SIG-M5 treated with dmso at 0.1 percent for 504 hours (cell line): ENCODE data around the gene ZSCAN10.
"Not testable (repeated sequence)": the region's sequence is repeated elsewhere in the genome, so short reads cannot be mapped to it uniquely, and the experiment has no call there.

Source experiments
- DNase-seq: peaks from one replicate; lab custom pipeline; 2025; ENCODE audit not compliant: unreplicated experiment; lab: John Stamatoyannopoulos, UW

Gene ZSCAN10

DNA sequence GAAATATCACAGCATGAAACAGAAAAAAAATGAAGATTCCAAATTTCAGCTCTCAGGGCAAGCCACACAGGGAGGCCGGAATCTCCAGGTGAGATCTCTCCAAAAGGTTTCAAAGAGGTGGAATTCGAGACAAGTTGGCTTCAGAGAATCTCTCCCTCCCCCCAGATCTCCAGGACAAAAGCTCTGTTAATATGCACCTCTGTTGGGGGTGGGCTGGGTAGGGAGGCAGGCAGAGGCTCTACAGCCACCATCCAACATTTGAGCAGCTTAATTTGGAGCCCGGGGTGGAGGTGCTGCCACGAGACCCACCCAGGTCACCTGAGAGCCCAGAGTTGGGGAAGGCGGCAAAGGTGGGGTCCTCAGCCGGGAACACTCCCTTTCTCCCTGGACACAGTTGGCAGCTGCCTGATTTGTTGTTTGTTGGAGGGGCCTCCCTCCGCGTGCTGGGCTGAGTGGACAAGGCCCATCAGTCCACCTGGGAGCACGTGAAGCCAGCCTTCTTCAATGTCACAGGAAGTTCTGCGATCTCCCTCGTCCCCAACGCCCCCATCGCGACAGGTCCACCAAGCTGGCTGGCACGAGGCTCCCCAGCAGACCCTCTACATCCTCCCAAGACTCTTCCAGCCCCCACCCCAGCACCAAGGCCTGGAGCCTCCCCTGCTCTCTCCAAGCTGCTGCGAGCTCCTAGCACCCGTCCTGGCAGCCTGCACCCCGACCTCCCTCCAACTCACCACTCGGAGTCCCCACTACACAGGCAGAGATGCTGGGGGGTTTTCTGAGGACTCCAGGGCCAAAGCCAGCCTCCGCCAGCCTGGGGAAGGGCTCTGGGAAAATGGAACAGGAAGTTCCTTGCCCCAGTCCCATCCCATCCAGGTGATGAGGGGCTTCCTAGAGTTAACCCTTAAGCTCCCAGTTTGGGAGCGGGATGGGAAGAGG lies at the start of gene ZSCAN10:
ZSCAN10 (minus strand) TSS at position 836 of the 936 bp plus-strand sequence. CDS start 6,357 bp downstream, outside the sequence.
- DNase-seq: no peak

DNA sequence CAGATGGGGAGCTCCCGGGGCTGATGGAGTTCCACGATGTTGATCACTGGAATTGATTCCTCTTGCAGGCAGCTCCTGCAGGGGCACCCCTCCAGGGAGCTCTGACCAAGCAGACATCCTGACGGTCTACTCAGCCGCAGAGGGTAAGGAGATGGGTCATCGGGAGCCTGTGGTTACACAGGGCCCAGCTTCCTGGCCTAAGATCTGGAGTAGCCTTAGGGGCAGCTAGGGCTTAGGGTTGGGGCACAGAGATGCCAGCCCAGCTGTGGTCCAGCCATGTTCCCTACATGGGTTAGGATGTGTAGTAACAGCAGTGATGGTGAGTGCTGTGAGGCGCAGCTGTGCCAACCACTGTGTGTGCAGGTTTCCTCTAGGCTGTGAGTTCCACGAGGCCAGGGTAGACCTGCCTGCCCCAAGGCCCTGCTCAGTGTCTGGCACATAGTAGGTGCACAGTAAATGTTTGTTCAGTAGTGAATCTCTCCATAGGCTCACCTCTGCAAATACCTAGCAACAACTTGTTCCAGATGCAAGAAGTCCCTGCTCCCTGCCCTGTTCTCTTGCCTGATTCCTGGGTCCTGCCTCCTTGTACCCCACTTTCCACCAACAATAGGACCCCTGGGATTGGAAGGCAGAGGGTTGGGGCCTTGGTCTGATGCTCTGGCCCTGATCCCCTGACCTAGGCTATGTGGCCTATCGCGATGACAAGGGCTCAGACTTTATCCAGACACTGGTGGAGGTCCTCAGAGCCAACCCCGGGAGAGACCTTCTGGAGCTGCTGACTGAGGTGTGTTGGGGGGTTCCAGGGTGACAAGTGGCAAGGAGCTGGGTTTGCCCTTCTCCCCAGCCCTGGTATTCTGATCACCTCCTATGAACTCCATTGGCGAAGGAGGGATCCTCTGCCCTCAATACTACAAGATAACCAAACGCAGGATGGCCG lies 49.4 kb upstream of the ZSCAN10 start:
- DNase-seq: no peak

DNA sequence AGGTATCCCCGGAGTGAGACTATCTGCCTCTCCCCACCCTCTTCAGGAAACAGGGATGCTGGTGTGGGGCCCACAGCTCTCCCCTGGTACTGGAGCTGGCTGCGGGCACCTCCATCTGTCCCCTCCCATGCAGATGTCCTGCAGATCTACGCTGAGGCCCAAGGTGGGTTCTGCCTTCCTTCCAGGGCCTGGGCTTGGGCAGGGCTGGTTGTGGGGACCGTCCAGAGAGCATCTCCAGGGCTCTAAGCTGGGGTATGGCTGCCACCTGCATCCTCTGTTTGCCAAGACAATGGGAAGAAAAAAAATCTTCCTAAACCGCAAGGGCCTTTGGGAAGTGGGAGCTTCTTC lies 48.6 kb upstream of the ZSCAN10 start:
- DNase-seq: no peak

DNA sequence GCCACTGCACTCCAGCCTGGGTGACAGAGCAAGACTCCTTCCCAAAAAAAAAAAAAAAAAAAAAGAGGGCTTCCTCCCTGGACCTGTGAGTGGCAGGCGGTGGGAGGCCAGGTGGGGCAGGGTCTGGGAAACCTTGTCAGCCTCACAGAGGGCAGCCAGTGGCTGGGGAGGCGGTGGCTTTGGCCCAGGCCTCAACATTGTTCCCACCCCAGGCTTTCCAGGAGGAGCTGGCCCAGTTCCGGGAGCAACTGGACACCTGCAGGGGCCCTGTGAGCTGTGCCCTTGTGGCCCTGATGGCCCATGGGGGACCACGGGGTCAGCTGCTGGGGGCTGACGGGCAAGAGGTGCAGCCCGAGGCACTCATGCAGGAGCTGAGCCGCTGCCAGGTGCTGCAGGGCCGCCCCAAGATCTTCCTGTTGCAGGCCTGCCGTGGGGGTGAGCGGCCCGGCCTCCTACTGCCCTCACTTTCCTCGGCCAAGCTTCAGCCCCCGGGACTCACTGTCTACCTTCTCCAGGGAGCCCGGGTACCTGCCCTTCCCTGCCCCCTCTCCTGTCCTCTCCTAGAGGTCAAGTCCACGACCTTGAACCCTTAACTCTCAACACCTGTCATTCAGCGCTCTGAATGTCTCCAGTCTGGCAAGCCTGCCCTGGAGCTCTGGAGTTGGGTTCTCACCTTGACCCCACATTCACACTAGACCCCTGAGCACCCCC lies 48.1 kb upstream of the ZSCAN10 start:
- no peak for DNase-seq

DNA sequence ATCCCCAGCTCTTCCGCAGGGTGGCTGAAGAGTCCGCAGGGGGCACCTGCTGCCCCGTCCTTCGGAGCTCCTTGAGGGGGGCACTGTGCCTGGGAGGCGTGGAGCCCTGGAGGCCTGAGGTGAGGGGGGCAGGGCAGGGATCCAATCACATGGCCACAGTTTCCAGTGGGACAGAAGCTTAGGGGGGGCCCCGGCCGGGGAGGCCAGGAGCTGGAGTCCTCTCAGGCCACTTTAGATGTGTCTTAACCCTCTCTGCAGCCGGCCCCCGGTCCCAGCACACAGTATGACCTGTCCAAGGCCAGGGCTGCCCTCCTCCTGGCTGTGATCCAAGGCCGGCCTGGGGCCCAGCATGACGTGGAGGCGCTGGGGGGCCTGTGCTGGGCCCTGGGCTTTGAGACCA lies 46.6 kb upstream of the ZSCAN10 start:
- DNase-seq: no peak

DNA sequence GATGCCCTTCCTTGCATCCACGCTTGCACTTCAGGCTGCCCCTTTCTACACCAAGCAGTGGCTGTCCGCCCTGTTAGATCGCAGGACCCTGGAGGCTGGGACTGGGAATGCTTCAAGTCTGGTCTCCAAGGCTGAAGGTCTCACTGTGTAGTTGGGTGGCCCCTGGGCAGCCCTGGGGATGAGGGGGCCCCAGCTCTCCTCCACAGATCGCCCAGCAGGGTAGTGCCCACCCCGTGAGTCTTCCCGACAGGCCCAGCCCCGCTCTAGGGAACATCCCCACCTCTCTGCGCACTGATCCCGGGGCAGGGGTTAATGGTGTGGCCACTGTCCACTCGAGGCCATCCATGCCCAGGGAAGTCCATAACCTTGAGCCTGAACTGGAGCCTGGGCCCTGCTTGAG lies 46.1 kb upstream of the ZSCAN10 start:
- DNase-seq: no peak

DNA sequence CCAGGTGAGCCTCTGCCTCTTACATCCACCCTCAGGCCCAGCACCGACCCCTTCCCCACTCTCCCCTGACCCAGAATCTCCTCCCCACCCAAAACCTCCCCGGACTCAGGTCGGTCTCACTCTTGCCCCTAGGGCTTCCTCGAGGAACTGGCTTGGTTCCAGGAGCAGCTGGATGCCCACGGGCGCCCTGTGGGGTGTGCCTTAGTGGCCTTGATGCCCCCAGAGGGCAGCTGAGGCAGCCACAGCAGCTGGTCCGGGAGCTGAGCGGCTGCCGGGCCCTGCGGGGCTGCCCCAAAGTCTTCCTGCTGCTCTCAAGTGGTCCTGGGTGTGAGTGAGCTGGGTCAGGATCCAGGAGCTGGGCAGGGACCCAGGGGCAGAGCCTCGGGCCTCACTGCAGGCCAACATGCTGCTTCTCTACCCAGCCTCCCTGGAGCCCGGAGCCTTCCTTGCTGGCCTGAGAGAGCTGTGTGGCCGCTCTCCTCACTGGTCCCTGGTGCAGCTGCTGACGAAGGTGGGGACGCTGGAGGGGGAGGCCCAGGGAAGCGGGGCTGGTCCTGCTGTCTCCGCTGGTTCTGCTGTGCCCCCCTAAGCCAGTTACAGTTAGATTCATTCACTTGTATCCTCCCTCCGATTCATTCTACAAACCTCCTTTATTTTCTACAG lies 45.4 kb upstream of the ZSCAN10 start:
- no peak for DNase-seq

DNA sequence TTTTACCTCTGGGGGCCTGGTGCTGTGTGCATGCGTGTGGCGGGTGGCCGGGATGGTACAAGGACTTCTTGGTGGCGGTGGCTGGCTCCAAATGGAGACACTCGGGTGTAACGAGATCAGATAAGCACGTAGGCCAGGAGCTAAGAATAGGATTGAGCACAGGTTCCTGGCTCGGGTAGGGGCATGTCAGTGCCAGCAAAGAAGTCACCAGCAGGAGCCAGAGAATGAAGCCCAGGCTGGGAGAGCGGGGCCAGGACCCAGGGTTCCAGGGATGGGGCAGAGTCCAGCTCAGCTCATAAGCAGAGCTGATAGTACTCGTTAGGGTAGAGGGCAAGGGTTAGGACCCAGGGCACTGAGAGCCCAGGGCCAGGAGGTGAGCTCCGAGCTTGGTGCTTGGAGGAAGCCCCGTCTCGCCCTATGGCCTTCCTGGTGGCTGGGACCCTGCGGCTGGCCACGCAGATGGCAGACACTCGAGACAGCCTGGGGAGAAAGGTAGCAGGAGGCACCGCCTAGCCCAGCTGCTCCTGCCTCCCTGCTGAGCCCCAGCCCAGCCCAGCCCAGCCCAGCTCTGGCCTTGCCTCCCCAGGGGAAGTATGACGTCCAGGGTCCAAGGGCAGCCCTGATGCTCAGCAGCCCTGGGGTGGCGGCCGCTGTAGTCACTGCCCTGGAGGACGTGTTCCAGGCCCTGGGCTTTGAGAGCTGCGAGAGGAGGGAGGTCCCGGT lies 44.7 kb upstream of the ZSCAN10 start:
- DNase-seq: no peak

DNA sequence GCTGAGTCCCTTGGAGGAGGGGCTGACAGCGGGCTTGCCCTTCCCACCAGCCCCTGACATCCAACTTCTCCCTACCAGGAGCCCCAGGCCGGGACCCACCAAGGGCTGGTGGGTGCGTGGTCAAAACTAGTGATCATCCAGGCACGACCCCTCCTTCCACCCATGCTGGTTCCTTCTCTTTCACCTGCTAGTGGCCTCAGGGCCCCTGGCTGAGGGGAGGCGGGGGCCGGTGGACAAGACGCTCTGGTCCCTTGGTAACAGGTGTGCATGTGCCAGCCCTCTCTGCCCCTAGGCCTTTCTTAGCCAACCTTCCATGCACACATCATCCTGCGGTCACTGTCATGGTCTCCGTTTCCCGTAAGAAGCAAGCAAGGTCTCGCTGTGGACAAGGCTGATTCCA lies 44.1 kb upstream of the ZSCAN10 start:
- no peak for DNase-seq

DNA sequence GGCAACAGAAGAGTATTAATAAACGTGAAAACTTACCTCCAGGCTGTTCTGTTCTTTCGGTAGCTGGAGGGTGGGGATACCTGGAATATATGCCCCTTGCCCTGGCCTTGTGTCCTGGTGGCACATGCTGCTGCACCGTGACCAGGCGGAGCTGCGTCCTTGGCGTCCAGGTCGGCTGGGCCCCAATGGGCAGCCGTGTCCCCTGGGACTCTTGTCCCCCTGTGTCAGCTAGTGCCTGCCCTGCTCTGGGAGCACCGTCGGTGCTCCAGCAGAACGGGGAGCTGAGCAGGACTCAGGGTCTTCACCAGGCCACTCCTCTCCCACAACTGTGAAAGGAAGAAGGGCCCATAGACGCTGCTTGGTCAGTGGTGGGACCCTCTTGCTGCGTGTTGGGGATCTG lies 43.7 kb upstream of the ZSCAN10 start:
- DNase-seq: no peak

DNA sequence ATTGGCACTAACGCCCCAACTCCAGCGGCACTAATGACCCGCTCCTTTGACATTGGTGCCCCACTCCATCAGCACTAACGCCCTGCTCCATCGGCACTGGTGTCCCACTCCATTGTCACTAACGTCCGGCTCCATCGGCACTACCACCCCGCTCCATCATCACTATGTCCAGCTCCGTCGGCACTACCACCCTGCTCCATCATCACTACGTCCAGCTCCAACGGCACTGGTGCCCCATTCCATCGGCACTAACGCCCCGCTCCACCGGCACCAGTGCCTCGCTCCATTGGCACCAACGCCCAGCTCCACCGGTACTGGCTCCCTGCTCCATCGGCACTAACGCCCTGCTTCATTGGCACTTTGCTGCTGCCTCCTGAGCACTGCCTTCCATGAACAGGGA lies 43.2 kb upstream of the ZSCAN10 start:
- DNase-seq: no peak

DNA sequence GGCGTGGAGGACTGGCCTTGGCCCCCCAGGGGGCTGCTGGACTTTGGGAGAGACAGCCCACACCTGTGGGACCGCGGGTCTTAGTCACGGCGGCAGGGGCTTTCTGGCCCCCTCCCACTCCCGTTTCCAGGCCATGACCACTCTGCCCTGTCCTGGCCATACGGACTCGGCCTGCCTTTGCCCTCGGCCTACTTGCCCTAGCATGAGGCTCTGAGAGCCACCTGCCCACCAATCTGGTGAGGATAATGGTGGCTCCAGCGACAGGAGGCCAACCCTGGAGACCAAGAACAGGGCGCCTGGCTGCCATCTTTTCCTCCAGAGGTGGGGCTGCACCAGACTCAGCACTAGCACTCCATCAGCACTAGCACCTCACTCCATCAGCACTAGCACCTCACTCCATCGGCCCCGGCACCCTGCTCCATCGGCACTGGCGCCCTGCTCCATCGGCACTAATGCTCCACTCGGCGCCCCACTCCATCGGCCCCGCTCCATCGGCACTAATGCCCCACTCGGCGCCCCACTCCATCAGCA lies 42.8 kb upstream of the ZSCAN10 start:
- no peak for DNase-seq

DNA sequence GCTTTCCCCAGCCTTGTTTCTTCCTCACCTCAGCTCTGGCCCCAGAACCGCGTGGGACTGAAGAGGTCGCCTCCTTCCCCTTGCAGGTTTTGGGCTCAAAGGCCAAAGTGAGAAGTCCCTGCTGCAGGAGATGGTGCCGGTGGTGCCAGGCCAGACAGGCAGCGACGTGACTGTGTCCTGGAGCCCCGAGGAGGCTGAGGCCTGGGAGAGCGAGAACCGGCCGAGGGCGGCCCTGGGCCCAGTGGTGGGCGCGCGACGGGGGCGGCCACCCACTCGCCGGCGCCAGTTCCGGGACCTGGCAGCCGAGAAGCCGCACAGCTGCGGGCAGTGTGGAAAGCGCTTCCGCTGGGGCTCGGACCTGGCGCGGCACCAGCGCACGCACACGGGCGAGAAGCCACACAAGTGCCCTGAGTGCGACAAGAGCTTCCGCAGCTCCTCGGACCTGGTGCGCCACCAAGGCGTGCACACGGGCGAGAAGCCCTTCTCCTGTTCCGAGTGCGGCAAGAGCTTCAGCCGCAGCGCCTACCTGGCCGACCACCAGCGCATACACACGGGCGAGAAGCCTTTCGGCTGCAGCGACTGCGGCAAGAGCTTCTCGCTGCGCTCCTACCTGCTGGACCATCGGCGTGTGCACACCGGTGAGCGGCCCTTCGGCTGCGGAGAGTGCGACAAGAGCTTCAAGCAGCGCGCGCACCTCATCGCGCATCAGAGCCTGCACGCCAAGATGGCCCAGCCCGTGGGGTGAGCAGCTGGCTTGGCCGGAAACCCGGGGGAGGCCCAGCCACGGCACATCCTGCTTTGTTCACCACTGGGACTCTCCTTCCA lies 41.7 kb upstream of the ZSCAN10 start:
- DNase-seq: no peak

DNA sequence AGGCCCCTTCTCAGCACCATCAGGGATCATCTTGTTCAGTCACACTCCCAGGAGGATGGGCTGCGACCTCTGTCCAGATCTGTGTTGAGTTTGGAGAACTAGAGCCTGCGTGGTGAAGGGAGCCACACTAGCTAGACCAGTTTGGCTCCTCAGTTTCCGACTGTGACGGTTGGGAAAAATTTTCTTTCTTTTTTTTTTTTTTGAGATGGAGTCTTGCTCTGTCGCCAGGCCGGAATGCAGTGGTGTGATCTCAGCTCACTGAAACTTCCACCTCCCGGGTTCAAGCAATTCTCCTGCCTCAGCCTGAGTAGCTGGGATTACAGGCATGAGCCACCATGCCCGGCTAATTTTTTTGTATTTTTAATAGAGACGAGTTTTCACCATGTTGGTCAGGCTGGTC lies 40.5 kb upstream of the ZSCAN10 start:
- DNase-seq: not testable (repeated sequence)

DNA sequence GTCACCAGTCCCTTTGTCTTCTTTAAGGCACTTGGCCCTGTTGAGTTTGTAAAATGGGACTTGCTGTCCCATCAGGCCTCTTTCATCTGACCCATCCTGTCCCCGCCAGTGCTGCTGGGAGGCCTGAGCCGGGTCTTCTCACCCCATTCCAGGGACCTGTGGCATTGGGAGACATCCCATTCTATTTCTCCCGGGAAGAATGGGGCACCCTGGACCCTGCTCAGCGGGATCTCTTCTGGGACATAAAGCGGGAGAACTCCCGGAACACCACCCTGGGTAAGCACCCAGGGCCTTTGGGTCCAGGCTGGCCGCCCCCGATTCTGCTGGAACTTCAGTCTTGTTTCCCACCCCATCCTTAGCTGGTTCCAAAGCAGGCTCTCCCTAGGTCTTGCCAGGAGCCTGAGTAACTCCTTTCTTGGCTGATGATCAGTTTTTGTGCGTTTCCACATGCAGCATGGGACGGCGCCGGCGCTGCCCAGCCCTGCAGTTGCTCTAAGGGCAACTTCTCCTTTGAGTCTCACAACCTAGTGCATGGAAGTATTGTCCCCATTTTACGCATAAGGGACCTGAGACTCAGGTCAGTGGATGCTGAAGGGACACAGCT lies 39.8 kb upstream of the ZSCAN10 start:
- DNase-seq: no peak

DNA sequence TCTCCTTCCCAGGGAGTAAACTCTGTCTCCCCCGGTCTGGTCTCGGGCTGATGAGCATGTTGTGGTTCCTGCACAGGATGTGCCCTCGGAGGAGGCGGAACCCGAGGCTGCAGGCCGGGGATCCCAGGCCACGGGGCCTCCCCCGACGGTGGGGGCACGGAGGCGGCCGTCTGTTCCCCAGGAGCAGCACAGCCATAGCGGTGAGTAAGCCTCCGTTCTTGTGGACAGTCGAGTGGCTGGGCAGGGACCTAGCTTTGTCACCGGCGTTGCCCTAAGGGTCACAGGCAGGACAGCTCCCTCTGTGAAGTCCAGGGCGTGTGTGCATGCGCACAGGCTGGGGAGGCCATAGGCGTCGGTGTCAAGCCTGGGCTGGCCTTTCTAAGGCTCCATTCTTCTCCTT lies 39.2 kb upstream of the ZSCAN10 start:
- DNase-seq: no peak

DNA sequence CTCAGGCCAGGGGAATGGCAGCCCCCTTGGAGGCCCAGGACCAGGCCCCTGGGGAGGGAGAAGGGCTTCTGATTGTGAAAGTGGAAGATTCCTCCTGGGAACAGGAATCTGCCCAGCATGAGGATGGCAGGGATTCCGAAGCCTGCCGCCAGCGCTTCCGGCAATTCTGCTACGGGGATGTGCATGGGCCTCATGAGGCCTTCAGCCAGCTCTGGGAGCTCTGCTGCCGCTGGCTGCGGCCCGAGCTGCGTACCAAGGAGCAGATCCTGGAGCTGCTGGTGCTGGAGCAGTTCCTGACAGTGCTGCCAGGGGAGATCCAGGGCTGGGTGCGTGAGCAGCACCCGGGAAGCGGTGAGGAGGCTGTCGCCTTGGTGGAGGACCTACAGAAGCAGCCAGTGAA lies 38.2 kb upstream of the ZSCAN10 start:
- DNase-seq: no peak

DNA sequence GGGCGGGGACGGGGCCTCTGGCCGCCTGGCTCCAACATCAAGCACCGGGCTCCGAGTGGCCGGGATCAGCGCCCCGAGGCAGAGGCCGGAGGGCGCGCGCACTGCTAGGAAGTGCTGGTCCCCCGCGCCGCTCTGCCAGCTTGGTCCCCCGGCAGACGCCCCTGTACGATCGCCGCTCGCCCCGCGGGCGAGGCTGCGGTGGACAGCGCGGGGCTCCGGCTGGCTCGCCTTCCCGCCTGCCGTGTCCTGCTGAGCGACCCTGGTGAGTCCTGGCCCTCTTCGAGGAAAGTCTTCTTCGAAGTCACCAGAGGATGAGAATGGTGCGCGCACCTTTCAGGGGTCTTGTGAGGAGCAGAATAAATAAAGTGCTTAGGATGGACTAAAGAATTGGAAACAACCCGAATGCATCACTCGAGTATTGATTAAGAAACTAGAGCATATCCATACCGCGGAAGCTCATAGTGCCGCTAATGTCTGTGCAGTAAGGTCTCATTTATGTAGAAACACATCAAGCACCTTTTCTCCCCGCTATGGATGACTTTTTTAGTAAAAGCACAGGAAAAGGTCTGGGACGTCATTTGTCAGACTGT lies 36.1 kb upstream of the ZSCAN10 start:
- DNase-seq: no peak
